Spinal cord (tissue), 10 donors: ENCODE results near the gene PAPOLA. TPM values are rescaled to one million over a fixed set of nuclear protein-coding genes. Genes with fewer than 3 reads are reported as not detected.

ENCODE experiments used
- DNase-seq, 6 donors: peaks; one replicate each; pipeline versions ENCODE4 v3.0.0 to v3.0.0-alpha.2; 2013 to 2015; ENCODE audit warnings: low spot score in 6 of 6, low read depth in 4 of 6
- H3K27ac ChIP-seq: one replicate; pipeline ENCODE4 v1.5.1; 2013; ENCODE audit warnings: low read depth, low read length, control low read depth
- H3K27me3 ChIP-seq: one replicate; pipeline ENCODE4 v1.6.1; 2013; ENCODE audit warnings: low read length; ENCODE audit not compliant: control insufficient read depth, insufficient read depth
- H3K36me3 ChIP-seq: one replicate; pipeline ENCODE4 v1.6.1; 2013; ENCODE audit warnings: low read length; ENCODE audit not compliant: control insufficient read depth, insufficient read depth
- H3K4me1 ChIP-seq: one replicate; pipeline ENCODE4 v1.6.1; 2013; ENCODE audit warnings: low read length; ENCODE audit not compliant: control insufficient read depth, insufficient read depth
- H3K4me3 ChIP-seq: one replicate; pipeline ENCODE4 v1.5.1; 2013; ENCODE audit warnings: low read depth, low read length, control low read depth
- H3K9me3 ChIP-seq: one replicate; pipeline ENCODE4 v1.6.1; 2013; ENCODE audit warnings: low read length; ENCODE audit not compliant: control insufficient read depth, insufficient read depth
- WGBS: methylation state at CpG from one replicate; pipeline ENCODE4 v1.1.5; 2013; ENCODE audit warnings: missing lambda C conversion rate; ENCODE audit not compliant: insufficient coverage; 5-methylcytosine and 5-hydroxymethylcytosine counted together
- polyA plus RNA-seq, 2 donors: library from polyadenylated mRNA; unstranded; fragments of 120-200 nt; gene quantifications; one replicate each; pipeline ENCODE4 v1.2.1, GENCODE V29; 2013; ENCODE audit not compliant: insufficient read length in 2 of 2
- total RNA-seq, 2 donors: library from RNA; depleted of rRNA in 1 of 2; stranded (reverse); fragments of 120-200 nt in 1 of 2; fragments of >200 nt in 1 of 2; gene quantifications; one replicate each; pipeline versions ENCODE4 v1.2.3 to v1.2.4, GENCODE V29; 2013 to 2014
- donor health status: healthy.

PAPOLA gene
- total and polyA plus RNA-seq, 4 donors: 122 to 197 (median 140) TPM

DNA sequence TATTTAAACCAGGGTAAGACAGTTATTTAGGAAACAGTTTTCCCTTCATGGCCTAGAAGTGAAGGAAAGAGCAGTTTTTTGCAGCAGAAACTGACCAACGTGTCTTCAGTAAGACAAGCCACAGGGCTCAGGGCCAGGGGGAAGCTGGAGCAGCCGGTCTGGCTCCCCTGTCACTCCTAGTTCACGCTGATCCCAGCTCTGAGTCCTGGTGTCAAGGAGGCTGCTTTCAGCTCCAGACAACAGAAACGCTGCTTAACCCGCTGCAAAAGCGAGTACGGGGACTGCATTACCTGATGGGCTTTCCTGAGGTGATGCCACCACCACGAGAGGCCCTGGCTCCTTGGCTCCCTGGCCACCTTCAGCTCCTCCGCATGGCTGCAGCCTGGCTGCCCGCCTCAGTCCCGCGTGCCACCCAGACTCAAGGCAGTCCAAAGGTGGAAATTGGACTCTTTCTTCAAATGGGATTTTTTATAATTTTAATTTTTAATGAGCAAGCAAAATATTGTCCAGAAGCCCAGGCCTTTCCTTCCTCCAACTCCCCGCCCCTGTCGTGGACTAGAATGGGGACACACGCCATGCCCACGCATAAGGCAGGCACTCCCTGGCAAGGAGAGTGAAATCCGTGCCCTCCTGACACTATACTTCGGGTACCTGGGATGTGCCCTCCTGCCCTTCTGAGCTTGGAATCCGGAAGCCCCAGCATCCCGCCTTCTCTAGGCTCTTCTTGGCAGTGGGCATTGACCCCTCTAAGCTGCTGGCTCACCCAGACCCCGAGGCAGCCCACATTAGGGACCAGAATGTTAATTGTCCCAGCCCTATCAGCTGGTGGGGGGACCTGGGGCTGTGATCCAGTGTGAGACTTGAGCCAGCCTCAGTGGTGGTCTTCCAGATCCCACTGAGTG lies 85.0 kb downstream of the PAPOLA start:
- H3K4me3 ChIP-seq: no peak overlapping the region
- WGBS: 79% methylated on average over 18 of the region's 21 CpGs
- no peaks in the 10 kb centered on the region for H3K9me3 ChIP-seq
- no peaks in the 10 kb centered on the region for H3K36me3 ChIP-seq
- peaks cover 50% of the 10 kb centered on the region for H3K4me1 ChIP-seq
- no peak overlapping the region for H3K27ac ChIP-seq
- H3K27me3 ChIP-seq: no peaks in the 10 kb centered on the region
- DNase-seq: peak in 1 of 6 donors; percentile 27

DNA sequence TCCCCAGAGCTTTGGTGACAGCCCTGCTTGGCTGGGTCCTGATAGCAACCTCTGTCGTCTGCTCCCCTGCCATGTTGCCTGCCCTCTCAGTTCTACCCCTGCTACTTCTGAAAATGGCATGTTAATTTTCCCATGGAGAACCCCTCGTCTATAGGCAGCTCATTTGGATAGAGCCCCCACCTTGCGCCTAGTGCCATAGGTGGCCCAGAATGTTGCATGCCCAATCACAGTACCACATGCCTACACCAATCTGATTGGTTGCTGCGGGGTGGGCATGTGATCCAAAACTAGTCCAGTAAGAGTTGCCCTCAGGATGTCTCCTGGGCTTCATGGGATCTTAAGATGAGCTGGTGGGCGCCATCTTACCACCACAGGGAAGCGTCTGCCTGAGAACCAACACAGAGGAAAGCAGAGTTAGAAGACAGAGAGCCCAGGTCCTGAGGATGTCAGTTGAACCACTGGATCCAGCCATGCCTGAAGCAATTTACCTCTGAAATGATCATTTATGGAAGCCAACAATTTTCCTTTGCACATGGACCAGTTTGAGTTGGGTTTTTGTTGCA lies 85.7 kb downstream of the PAPOLA start:
- Histone ChIP-seq H3K36me3 (no peaks in the 10 kb centered on the region), H3K4me3 (no peak overlapping the region), H3K27me3 (peaks cover 2% of the 10 kb centered on the region), H3K27ac (no peak overlapping the region), H3K4me1 (peaks cover 52% of the 10 kb centered on the region), H3K9me3 (no peaks in the 10 kb centered on the region)
- no peak for DNase-seq
- WGBS: 88% methylated on average over 6 of the region's 6 CpGs

DNA sequence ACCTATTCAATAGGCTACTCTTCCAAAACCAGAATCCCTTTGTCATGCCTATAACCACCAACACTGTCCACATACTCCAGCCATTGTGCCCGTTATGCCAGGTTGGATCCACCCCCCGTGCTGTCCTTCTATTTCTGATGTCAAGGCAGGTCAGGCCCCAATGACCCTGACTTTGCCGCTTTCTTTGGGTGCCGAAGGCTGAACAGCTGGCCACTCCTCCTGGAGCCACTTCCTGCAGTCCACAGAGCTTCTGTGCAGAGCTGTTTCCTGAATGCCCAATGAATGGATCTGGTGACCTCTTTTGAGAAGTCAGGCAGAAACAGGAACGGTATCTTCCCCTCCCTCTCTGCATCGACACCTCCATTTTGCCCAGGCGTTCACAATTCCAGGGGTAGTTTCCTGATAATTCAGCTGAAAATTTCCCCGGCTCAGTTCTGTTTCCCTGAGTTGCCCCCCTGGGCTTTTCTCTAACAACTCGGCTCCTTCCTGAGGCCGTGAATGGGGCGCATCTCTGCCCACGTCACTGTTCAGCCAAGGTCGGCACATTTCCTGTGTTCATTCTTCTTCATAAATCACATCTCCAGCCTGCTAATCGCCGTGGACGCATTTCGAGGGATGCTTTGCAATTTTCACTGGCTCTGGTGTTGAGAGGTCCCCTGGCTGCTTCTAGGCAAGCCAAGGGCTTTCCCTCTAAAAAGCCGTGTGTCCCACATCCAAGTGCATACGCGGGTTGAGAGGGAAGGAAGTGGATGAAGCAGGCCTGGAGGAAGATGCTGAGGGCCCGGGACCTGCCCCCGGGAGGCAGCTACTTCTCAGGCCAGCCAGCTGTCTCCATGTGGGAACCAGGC lies 86.5 kb downstream of the PAPOLA start:
- H3K27ac ChIP-seq: no peak overlapping the region
- no peak overlapping the region for H3K4me3 ChIP-seq
- no peaks in the 10 kb centered on the region for H3K36me3 ChIP-seq
- H3K4me1 ChIP-seq: peaks cover 52% of the 10 kb centered on the region
- no peaks in the 10 kb centered on the region for H3K9me3 ChIP-seq
- peaks cover 7% of the 10 kb centered on the region for H3K27me3 ChIP-seq
- 54% methylated on average over 21 of the region's 22 CpGs for WGBS
- DNase-seq: peak in 1 of 6 donors; percentile 48

DNA sequence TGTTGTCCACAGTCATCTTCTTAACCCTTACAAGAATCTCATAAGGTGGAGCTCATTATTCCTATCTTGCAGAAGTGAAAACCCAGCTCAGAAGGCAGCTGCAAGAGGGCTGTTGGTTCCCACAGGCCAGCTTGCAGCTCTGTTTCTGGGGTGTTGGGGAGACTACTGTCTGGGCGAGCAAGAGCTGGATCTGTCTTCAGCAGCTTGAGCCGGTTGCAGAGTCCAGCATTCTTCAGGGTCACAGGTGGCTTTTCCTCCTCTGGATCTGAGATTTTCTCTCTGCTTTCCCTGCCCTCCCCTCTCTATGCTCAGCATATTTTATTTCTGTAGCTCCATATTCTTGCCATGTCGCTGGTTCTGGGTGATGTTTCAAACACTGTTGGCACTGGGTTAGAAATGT lies 87.4 kb downstream of the PAPOLA start:
- Histone ChIP-seq H3K27ac (no peak overlapping the region), H3K4me3 (no peak overlapping the region), H3K36me3 (no peaks in the 10 kb centered on the region), H3K4me1 (peaks cover 44% of the 10 kb centered on the region), H3K27me3 (peaks cover 7% of the 10 kb centered on the region), H3K9me3 (no peaks in the 10 kb centered on the region)
- no peak for DNase-seq
- 77% methylated on average over 2 of the region's 3 CpGs for WGBS

DNA sequence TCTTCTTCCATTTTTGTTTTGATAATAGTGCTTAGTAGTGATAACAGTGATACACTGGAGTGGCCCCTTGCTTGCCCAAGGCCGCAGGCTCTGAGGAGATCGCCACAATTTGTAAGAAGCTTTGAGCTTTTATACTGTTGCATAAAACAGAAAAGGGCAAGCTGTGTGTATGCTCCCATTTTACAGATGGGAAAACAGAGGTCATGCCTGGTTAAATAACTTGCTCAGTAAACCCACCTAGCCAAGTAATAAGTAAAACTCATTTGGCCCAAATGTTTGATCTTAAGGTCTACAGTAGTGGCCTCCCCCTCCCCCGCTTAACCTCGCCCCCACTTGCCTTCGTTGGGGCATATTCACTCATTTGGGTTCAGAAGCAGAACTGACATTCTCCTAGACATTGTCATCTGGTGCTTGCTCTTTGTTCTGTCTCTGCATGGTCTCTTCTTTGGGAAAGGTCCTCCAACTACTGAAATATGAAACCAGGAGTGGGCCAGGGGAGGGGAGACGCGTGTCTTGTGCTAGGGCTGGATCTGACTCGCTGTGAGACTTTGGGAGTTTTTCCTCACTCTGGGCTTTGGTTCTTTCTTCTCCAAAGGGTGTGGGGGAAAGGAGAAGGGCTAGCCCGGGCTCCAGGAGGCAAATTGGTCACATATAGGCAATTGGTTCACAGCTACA lies 88.1 kb downstream of the PAPOLA start:
- H3K4me3 ChIP-seq: no peak overlapping the region
- H3K9me3 ChIP-seq: no peaks in the 10 kb centered on the region
- no peaks in the 10 kb centered on the region for H3K36me3 ChIP-seq
- DNase-seq: no peak
- 62% methylated on average over 9 of the region's 9 CpGs for WGBS
- peaks cover 38% of the 10 kb centered on the region for H3K4me1 ChIP-seq
- peaks cover 7% of the 10 kb centered on the region for H3K27me3 ChIP-seq
- H3K27ac ChIP-seq: no peak overlapping the region

DNA sequence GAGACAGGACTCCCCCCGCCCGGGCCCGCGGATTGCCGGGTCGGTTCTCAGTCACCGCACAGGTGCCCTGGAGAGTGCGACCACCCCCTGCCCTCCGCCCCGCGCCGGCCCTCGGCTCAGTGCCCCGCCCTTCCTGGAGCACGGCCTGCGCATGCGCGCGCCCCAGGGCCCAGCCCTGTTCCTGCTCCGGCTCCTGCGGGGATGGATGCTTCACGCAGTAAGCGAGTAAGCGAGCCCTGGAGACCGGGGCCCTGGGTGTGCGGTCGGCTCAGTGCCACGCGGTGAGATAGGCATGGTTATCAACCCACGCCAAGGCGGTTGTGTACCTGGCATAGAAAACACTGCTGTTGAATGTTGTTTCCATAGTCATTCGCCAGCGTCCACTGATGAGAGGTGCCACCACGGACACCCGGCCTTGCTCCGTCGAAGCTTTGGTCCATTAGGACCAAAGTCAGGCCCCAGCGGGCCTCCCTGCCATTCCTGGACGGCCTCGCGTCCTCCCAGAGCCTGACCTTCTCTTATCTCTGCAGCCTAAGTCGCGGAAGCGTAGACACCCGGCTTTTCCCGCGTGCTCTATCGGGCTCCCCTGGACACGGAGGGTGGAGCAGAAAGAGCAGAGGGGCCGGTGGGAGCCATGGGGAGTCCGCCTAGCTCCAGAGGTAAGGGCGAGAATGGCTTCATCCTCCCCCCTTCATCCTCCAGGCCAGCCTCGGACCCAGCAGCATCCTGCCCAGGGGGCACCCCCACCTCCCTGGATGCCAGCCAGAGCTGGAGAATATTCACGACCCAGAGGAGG lies 90.6 kb downstream of the PAPOLA start:
- Histone ChIP-seq H3K27me3 (peaks cover 7% of the 10 kb centered on the region), H3K4me3 (peak overlapping the region; percentile 36), H3K4me1 (peaks cover 31% of the 10 kb centered on the region), H3K9me3 (no peaks in the 10 kb centered on the region), H3K27ac (no peak overlapping the region), H3K36me3 (no peaks in the 10 kb centered on the region)
- 2% methylated on average over 51 of the region's 54 CpGs for WGBS
- DNase-seq: peak in 3 of 6 donors; percentile 40 to 90 (median 87)

DNA sequence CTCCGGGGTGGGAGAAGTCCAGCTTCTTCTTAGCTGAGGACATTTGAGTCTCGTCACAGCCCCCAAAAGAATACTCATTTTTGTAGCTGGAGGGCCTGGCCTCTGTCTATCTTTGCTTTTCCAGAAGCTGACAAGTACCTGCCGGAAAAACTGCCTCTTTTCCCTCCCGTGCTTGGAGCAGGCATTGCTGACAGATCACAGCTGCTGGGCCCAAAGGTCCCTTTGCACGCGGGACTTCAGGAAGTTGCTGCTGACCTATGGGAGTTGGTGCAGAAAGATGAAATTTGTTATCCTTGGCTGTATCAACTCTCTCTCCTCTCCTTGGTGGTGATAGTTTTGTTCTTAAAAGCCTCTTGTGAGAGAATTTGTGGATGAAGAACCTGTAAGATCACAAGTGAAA lies 92.8 kb downstream of the PAPOLA start:
- peaks cover 21% of the 10 kb centered on the region for H3K4me1 ChIP-seq
- H3K4me3 ChIP-seq: no peak overlapping the region
- no peak overlapping the region for H3K27ac ChIP-seq
- H3K9me3 ChIP-seq: no peaks in the 10 kb centered on the region
- no peaks in the 10 kb centered on the region for H3K36me3 ChIP-seq
- DNase-seq: no peak
- H3K27me3 ChIP-seq: peaks cover 7% of the 10 kb centered on the region
- WGBS: 89% methylated on average over 3 of the region's 6 CpGs

DNA sequence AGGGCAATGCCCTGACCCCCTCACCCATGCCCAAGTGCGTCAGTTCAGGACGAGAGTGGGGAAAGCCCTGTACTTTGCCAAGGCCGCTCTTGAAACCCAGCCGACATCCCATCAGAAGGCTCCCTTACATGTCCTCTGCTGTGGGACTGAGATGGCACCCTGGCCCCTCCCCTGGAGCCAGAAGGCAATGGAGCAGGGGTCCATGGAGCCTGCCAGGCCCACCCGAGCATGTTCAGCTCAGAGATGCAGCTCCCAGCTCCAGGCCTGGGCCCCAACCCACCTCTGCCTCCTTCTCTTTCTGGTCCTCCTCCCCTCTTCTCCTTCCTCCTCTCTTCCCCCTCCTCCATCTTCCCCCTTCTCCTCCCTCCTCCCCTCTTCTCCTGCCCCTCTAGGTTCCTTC lies 95.5 kb downstream of the PAPOLA start:
- no peaks in the 10 kb centered on the region for H3K36me3 ChIP-seq
- DNase-seq: no peak
- peaks cover 6% of the 10 kb centered on the region for H3K27me3 ChIP-seq
- H3K4me1 ChIP-seq: peaks cover 15% of the 10 kb centered on the region
- 95% methylated on average over 5 of the region's 5 CpGs for WGBS
- H3K4me3 ChIP-seq: no peak overlapping the region
- H3K9me3 ChIP-seq: no peaks in the 10 kb centered on the region
- H3K27ac ChIP-seq: no peak overlapping the region
